Peyer's patch (tissue), 4 donors: Measurements from ENCODE around the gene SMARCA2. TPM values are rescaled to one million over a fixed set of nuclear protein-coding genes. Genes with fewer than 3 reads are reported as not detected.

ENCODE experiments used
- DNase-seq, 3 donors: peaks; one replicate each; pipeline ENCODE4 v3.0.0-alpha.2; 2017 to 2019
- H3K27ac ChIP-seq, 4 donors: fragments of 200-600 bp; sonication (generic); one replicate each; pipeline ENCODE4 v1.5.1; 2016 to 2019
- H3K27me3 ChIP-seq, 2 donors: fragments of 200-600 bp; sonication (generic); one replicate each; pipeline ENCODE4 v1.5.1; 2019
- H3K36me3 ChIP-seq, 3 donors: fragments of 200-600 bp; sonication (generic); one replicate each; pipeline ENCODE4 v1.5.1; 2016 to 2019
- H3K4me1 ChIP-seq, 4 donors: fragments of 200-600 bp; sonication (generic); one replicate each; pipeline ENCODE4 v1.5.1; 2016 to 2019
- H3K4me3 ChIP-seq, 4 donors: fragments of 200-600 bp; sonication (generic); 1 replicate in 3 of 4; 2 replicates in 1 of 4; pipeline ENCODE4 v1.5.1; 2016 to 2019; ENCODE audit warnings: mild to moderate bottlenecking in 1 of 4
- H3K9me3 ChIP-seq, 4 donors: fragments of 200-600 bp; sonication (generic); one replicate each; pipeline ENCODE4 v1.5.1; 2016 to 2019; ENCODE audit warnings: mild to moderate bottlenecking in 1 of 4
- CTCF ChIP-seq, 6 experiments: fragments of 450-650 bp in 4 of 6; fragments of 200-600 bp in 2 of 6; sonication (generic) in 1 of 6; IDR thresholded peaks; one replicate each; pipeline ENCODE4 v1.5.1; 2017 to 2019; ENCODE audit warnings: antibody characterized with exemption in 6 of 6, mild to moderate bottlenecking in 3 of 6, moderate library complexity in 1 of 6
- POLR2A ChIP-seq, 2 donors: fragments of 450-650 bp; IDR thresholded peaks; one replicate each; pipeline ENCODE4 v1.5.1; 2017; ENCODE audit warnings: antibody characterized with exemption in 2 of 2, mild to moderate bottlenecking in 2 of 2, moderate library complexity in 2 of 2
- total RNA-seq, 4 donors: library from RNA; depleted of rRNA; stranded (reverse); fragments of >200 nt; gene quantifications; one replicate each; pipeline ENCODE4 v1.1.0, GENCODE V29; 2016

Gene SMARCA2
- total RNA-seq, 4 donors from 2014 or later: 93.7 to 297 (median 113) TPM

DNA sequence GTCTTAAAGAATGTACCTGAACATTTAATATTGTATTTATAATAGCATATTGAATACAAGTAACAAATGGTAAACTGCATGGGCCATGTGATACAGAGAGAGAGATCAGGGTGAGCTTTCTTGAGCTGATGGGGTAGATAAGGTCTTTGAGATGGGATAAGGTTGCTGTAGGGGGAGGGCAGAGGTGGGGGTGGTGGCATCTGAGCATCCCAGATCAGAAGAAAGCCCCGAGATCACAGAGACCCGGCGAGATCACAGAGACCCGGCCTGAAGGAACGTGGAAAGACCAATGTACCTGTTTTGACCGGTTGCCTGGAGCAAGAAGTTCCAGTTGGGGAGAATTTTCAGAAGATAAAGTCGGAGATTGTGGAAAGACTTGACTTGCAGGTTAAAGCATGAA, 6.6 kb downstream of the SMARCA2 start:
- H3K36me3 ChIP-seq: no peaks in the 10 kb centered on the region
- no peaks in the 10 kb centered on the region for H3K9me3 ChIP-seq
- H3K27ac ChIP-seq: peak overlapping the region in 1 of 4 donors; percentile 19
- peaks cover 0 to 55% (median 6%) of the 10 kb centered on the region in 4 donors for H3K4me1 ChIP-seq
- no peak overlapping the region for H3K4me3 ChIP-seq
- DNase-seq: no peak
- TF ChIP-seq POLR2A (IDR thresholded peaks at IDR 0.05) (no peak), CTCF (IDR thresholded peaks at IDR 0.05) (no peak)
- no peaks in the 10 kb centered on the region for H3K27me3 ChIP-seq

DNA sequence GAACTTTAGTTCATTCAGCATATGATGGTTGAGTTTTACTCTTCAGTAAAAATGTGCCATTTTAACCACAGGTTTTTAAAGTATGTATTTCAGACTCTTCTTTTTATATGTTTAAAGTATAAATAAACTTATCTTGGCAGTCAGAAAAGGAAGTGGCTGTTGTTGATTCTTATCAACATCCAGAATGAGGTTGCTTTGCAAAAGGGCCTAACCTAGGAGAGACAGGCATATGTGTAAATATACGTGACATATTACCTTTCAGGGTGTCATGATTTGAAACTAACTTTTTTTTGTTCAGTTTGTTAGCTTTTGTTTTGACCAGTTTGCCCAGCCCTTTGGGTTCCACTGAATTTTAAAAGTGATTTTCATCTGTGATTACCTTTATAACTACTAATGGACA, 7.4 kb downstream of the SMARCA2 start:
- peaks cover 0 to 55% (median 6%) of the 10 kb centered on the region in 4 donors for H3K4me1 ChIP-seq
- H3K9me3 ChIP-seq: no peaks in the 10 kb centered on the region
- TF ChIP-seq POLR2A (IDR thresholded peaks at IDR 0.05): no peak
- H3K27me3 ChIP-seq: no peaks in the 10 kb centered on the region
- no peak overlapping the region for H3K4me3 ChIP-seq
- H3K36me3 ChIP-seq: no peaks in the 10 kb centered on the region
- peak overlapping the region in 3 of 4 donors; percentile 3 to 54 (median 26) for H3K27ac ChIP-seq
- DNase-seq: no peak

- H3K27ac ChIP-seq: peak overlapping the region; percentile 3 to 54 (median 38)
Observed at GRCh38 chr9:2023042-2023441, 7.9 kb downstream of the SMARCA2 start.

DNA sequence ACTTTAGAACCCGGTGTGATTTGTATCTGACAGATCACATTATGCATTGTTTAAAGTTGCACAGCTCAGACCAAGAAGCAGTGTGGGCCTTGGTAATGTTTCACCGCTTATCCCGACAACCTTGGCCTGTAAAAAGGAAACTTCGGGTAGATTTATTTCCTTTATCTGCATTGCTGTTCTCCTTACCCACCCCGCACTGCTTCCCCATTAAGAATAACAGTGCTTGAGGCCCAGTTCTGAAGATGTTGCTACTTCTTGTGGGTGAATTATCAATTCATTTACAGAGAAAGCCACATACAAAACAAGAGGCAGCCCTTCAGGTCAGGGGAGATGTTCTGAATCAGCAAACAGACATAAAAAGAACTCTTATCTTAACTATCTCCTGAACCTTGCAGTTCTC, 8.4 kb downstream of the SMARCA2 start:
- H3K27me3 ChIP-seq: no peaks in the 10 kb centered on the region
- H3K4me3 ChIP-seq: no peak overlapping the region
- no peaks in the 10 kb centered on the region for H3K9me3 ChIP-seq
- H3K27ac ChIP-seq: peak overlapping the region in 3 of 4 donors; percentile 26 to 54 (median 50)
- TF ChIP-seq POLR2A (IDR thresholded peaks at IDR 0.05): no peak
- TF ChIP-seq CTCF (IDR thresholded peaks at IDR 0.05): no peak
- H3K36me3 ChIP-seq: no peaks in the 10 kb centered on the region
- peaks cover 0 to 54% (median 6%) of the 10 kb centered on the region in 4 donors for H3K4me1 ChIP-seq
- DNase-seq: no peak

More at GRCh38 chr9:2023042-2023441, 7.9 kb downstream of the SMARCA2 start:
- Histone ChIP-seq H3K9me3 (no peaks in the 10 kb centered on the region), H3K4me1 (peaks cover 0 to 55% (median 6%) of the 10 kb centered on the region in 4 donors), H3K36me3 (no peaks in the 10 kb centered on the region), H3K27me3 (no peaks in the 10 kb centered on the region), H3K4me3 (no peak overlapping the region)
- DNase-seq: no peak
- TF ChIP-seq POLR2A (IDR thresholded peaks at IDR 0.05) (no peak), CTCF (IDR thresholded peaks at IDR 0.05) (no peak)

- H3K4me3 ChIP-seq: no peak overlapping the region
- H3K36me3 ChIP-seq: peaks cover 0 to 3% (median 0%) of the 10 kb centered on the region in 3 donors
- H3K27me3 ChIP-seq: no peaks in the 10 kb centered on the region
- H3K4me1 ChIP-seq: peaks cover 0 to 38% (median 4%) of the 10 kb centered on the region in 4 donors
- TF ChIP-seq CTCF (IDR thresholded peaks at IDR 0.05) (no peak), POLR2A (IDR thresholded peaks at IDR 0.05) (no peak)
- peak overlapping the region in 3 of 4 donors; percentile 15 to 50 (median 19) for H3K27ac ChIP-seq
- DNase-seq: no peak
- no peaks in the 10 kb centered on the region for H3K9me3 ChIP-seq
Observed at GRCh38 chr9:2024888-2025782, 10.0 kb downstream of the SMARCA2 start.
